Measurements from ENCODE around the gene DCUN1D4.
A peak's percentile ranks its signal among the peaks of the same experiment; 100 is the strongest.

DCUN1D4 gene

DNA sequence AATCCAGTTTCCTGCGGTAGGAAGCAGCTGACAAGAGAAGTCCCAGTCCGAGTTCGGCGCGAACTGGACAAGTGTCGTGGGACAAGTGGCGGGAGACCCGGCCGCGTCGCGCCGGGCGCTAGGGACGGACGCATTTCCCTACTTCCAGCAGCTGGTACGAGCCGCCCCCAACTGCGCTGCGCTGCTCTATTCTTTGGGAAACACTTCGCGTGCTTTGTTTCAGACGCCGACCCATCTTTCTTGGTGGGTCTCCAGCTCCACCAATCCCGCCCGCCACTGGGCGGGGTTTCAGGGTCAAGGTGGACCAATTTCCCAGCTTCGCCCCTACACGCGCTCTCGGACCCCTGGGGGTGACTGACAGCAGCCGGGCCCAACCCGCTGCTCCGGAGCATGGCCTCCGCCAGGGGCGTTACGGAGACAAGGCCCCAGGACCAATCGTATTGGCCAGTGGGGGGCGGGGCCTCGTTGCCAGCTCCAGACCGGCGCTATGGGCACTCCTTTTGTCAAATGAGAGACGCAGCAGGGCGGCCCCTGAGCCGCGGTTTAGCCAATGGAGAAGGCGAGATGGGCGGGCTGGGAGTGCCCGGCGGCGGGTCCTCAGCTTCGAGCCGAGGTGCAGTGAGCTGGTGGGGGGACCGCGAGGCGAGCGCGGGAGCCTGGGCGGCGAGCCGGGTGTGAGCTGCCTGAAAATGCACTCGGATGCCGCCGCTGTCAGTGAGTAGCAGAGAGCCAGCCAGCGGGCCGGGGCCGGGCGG lies at the start of gene DCUN1D4:
Gene DCUN1D4, plus strand, starts transcription at position 600 of the 755 bp plus-strand sequence. Its CDS starts 90 bp downstream, at position 690.
- DNase-seq: peak; percentile 91 to 100 (median 100)

DNA sequence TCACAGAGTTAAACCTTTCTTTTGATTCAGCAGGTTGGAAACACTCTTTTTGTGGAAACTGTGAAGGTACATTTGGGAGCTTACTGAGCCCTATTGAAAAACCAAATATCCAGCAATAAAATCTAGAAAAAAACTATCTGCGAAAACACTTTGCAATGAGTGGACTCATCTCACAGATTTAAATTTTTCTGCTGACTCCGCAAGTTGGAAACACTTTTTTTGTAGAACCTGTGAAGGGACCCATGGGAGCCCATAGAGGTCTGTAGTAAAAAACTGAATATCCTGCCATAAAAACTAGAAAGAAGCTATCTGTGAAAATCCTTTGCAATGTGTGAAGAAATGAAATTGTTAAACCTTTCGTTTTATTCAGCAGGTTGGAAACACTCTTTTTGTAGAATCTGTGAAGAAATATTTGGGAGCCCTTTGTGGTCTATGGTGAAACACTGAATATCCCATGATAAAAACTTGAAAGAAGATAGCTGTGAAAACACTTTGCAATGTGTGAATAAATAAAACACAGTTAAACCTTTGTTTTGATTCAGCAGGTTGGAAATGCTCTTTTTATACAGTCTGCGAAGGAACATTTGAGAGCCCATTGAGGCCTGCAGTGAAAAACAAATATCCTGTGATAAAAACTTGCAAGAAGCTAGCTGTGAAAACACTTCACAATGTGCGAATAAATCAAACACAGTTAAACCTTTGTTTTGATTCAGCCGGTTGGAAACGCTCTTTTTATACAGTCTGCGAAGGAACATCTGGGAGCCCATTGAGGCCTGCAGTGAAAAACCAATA lies 22.3 kb upstream of the DCUN1D4 start:
- DNase-seq: no peak

DNA sequence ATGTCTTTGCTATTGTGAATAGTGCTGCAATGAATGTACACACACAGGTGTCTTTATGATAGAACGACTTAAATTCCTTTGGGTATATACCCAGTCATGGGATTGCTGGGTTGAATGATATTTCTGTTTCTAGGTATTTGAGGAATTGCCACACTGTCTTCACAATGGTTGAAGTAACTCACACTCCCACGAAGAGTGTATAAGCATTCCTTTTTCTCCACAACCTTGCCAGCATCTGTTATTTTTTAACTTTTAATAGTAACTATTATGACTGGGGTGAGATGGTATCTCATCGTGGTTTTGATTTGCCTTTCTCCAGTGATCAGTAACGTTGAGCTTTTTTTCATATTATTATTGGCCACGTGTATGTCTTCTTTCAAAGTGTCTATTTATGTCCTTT lies 17.6 kb upstream of the DCUN1D4 start:
- DNase-seq: no peak

DNA sequence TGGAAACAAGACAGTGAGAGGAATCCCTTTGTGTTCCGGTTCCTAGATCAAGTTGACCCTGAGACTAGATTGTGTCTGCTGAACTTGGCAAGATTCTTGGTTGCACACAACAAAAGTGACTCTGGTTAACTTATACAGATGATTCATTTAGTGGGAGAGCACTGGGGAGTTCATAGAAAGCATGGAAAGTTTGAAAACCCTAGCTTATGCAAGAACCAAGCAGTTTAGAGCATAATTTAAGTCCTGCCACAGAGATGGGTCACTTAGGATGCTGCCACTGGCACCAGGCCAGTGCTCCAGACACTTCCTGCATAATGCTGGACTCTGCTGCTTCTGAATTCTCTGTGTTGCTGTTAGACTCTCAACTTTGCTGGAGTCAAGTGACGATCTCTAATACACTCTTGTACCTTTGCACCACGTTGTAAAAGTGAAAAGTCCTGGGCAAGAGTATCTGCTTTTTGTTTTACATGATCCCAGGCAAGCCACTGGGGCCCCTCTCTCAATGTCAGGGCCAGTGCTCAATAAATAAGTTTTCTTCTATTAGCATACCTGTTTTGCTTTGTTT lies 12.7 kb upstream of the DCUN1D4 start:
- DNase-seq: no peak

DNA sequence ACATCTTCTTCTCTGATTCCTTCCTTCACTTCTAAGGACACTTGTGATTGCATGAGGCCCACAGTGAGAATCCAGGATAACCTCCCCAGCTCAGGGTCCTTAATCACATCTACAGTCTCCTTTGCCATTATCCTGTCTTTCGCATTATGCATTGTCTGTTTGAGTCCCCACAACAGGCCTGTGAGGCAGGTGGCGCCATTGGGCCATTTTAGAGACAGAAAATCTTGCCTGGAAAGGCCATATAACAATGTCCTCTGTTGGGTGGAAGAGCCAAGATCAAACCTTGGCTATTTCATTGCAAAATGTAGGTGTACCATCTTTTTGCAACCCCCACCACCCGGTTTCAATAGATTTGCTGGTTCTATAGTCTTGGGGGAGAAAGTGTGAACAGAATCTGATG lies 11.8 kb upstream of the DCUN1D4 start:
- peak in 29 of 58 donors; percentile 6 to 57 (median 22) for DNase-seq

DNA sequence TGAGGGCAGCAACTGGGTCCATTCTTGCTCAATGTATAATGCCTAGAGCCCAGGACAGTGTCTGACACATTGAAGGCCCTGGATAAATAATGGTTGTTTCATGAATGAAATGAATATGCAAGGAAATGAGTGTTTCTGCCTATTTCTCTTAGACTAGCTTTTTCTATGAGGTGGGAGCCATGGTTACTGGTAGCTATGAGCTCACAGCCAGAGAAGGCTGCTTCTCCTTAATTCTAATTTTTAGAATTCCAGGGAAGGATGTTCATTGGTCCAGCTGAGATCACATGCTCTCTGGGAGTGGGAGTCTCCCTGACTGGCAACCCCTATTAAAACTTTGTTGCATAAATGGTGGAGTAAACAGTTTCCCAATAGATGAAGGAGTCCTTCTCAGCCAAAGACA lies 9.7 kb upstream of the DCUN1D4 start:
- no peak for DNase-seq

DNA sequence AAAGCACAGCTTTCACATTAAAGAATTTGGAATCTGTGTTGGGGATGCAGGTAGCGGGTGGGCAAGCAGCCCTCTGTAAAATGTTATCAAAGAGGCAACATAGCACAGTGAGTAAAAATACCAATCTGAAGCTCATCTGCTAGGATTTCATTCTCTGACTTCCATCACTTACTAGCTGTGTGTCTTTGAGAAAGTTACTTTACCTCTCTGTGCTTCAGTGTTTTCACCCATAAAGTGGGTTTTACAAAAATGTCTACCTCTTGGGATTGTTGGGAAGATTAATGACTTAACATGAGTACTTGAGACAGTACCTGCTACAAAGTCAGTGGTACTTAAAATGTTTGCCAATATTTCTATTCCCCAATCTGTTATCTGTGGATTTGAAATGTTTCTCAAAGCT lies 7.9 kb upstream of the DCUN1D4 start:
- DNase-seq: no peak

DNA sequence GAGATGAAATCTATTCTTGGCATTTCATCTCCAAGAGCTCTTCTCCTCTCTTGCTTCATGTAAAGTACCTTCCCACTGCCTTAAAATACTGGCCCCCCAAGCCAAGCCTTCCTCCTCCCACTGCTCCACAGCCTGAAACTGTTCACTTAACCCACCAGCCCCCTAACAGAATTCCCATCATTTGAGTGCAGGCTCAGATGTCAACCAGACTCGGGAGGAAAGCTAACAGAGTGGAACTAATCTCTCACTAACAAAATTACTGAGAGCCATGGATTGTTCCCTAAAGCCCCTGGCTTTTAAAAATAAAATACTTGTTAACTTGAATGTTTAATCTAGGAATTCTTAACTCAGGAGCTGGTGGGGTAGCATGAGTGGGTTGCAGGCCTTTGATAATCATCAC lies 7.1 kb upstream of the DCUN1D4 start:
- no peak for DNase-seq

DNA sequence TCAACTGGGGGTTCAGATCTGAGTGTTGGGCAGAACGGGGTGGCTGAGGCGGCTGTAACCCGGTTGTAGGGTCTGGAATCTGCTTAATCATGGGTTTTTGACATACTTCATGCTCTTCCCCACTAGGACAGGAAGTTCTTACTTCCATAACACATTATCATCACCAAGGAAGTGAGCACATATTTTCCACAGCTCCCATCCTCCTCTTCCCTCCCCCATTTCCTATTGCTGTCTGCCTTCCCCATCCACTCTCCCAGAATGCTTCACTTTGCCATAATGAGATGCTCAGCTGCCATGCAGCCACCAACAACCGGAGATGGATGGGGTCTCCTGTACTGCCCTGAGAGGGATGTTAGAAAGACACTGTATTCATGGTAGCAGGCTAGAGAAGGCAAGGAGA lies 6.4 kb upstream of the DCUN1D4 start:
- no peak for DNase-seq

DNA sequence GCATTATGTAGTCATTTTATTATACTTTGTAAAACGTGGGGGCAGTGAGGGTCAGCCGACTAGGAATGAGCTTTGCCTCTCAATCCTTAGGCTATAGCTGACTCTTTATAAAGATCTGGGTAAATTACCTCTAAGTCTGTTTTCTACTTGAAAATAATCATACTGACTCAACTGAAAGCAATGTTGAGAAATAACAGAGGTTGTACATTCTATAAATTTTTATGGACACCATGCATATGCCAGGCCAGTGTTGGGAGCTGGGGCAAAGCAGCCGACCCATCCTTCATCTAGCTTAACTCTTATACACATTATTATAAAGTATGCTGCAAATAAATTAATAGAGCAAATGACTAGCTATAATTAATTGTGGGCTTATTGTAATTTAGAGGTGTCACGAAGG lies 2.2 kb upstream of the DCUN1D4 start:
- DNase-seq: no peak

DNA sequence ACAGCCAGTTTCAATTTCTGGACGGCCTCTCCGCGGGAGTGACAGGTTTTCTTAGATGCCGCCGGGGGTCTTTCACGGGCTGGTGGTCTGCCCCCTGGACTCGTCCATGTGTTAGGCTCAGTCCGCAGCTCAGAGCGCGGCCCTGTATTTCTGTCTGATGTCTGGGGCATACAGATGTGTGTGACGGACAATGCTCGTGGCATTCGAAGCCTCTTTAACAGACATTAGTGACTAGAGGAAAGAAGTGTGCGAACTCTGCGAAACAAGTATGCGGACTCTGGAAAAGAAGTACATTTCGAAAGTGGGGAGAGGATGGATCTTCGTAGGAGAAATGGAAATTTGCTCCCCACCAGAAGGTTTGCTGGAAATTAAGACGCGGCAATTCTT lies 793 bp upstream of the DCUN1D4 start:
- DNase-seq: peak in 6 of 58 donors; percentile 12 to 57 (median 39)

DNA sequence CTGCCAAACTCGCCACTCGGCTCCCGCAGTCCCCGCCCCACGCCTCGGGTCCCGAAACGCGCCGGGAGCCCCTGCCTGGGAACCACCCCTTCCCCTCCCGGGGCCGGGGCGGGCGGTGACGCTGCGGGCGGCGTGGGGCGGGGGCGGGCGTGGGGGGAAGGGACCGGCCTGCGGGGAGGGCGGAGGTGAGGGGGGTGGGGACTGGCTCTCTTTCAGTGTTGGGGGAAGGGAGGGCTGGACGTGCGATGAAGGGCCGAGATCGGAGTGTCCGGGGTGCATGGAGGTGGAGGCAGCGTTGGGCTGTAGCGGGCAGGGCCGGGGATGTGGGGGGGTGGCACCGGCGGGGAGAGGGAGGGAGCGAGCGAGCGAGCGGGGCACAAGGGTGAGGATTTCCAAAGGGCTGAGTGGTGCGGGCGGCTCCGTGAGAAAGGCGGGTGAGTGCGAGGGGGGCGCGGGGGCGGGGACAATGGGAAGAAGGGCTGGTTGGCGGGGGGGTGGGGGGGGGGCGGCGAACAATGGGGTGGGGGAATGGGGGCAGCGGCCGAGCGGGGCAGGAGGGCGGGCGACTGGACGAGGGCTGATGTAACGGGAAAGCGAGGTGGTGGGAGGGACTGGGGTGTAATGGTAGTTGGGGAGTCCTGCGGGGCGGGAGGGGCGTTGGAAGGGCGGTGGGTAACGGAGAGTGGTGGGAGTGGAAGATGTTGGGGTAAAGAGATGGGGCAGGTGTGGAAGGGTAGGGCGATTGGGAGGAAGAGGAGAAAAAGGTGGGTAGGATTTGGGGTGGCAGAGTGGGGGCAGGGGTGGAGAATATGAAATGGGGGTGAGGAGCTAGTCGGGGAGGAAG lies 578 bp downstream of the DCUN1D4 start:
- DNase-seq: peak in 46 of 58 donors; percentile 32 to 91 (median 78)

DNA sequence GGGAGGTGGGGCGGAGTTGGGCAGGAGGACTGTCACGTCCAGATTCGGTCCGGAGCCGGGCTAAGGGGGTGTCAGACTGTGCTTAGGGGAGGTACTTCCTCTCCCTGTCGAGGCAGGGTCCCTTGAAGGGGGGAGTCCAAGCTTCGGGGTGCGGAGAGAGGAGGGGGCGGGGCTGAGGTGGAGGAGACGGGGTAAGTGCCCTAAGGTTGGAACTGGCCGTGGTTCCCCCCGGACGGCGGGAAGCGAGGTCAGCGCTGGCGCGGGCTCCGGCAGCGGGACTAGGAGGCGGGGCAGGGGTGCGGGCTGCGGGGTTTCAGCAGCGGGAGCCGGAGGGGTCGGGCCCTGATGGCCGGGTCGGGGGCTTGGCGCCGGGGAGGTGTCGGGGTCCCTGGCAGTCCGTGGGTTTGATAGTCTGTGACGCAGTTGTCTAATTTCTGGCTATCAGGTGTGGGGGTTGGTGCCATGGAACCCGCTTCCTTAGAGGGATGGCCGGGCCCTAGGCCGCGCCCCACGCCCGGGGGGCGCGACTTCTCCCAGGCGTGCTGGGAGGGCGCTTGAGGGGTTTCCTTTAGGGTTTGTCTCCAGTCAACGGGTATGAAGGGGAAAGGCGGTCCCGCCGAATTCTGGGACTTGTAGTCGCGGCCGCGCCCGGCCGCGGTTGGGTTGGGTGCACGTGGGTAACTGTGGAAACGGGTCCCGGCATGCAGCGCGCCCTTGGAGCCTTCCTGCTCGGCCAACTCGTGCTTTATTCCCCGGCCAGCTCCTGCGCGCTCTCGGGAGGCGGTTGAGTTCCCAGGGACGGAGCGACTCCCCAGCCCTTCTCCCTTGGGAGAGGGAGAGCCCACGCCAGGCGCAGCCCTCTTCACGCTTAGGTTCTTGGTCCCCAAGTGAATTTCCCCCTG lies 1.5 kb downstream of the DCUN1D4 start:
- peak; percentile 49 to 97 (median 92) for DNase-seq

DNA sequence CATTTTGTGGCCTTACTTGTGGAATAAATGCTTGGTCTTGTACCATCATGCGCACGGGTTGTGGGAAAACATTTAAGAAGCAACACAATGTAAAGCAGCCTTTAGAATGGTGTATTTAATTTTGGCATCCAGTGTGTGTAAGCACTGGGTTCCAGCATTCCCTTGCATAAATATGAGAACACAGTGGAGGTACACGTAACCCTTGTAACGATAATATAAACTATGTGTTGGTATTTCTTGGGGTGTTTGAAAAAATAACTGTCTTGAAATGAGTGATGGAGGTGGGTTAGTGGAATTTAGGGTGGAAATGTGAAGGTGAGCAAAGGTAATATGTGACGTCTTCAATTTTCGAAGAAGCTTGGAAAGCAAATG lies 2.1 kb downstream of the DCUN1D4 start:
- DNase-seq: no peak

DNA sequence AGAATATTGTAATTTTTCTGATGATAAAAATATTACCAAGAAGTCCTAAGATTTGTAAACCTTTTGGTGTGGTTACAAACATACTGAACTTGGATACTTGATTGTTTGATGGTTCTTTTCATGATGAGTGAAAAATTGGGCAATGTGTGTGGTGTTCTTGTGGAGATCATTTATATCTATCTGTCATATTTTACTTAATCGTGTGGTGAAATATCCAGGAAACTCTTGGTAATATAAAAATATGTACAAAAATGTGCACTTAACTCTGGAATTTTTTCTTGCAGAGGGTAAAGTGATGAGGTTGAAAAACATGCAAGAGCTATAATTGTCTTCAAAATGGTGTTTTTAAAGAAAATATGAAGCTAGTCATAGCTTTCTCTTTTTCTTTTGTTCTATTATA lies 2.8 kb downstream of the DCUN1D4 start:
- DNase-seq: no peak

DNA sequence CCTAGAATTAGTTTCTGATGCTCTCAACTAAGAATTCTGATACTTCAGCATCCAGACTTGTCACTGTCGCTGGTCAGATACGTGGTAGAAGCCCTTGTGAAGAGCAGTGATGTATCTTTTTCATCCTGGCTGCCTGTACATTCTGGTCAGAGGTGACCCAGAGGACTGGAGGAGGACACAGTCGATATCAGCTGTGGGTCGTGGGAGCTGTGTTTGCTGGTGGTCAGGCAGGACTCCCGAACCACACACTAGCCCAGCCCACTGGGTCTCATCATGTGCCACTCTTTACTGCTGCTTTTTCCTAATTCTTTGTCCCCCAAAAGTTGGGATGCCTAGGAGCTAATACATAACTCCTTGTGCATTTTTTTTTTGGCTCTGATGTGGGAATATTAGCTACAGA lies 6.5 kb downstream of the DCUN1D4 start:
- no peak for DNase-seq

DNA sequence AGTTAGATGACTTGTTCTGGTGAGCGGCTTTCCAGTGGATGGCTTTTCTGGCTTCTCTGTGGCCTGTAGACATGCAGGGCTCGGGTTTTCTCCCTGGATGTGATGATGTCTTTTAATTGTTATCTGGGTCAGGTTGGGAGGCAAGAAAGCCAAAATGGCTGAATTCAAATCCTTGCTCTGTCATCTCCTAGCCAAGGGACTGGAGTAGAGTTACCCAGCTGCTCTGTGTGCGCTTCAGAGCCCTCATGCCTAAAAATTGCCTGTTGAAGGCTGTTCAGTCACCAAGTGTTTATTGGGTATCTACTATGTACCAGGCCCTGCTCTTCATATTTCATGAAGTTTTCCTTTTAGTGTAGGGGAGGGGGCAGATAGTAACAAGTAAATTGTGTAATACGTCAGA lies 7.3 kb downstream of the DCUN1D4 start:
- DNase-seq: no peak

DNA sequence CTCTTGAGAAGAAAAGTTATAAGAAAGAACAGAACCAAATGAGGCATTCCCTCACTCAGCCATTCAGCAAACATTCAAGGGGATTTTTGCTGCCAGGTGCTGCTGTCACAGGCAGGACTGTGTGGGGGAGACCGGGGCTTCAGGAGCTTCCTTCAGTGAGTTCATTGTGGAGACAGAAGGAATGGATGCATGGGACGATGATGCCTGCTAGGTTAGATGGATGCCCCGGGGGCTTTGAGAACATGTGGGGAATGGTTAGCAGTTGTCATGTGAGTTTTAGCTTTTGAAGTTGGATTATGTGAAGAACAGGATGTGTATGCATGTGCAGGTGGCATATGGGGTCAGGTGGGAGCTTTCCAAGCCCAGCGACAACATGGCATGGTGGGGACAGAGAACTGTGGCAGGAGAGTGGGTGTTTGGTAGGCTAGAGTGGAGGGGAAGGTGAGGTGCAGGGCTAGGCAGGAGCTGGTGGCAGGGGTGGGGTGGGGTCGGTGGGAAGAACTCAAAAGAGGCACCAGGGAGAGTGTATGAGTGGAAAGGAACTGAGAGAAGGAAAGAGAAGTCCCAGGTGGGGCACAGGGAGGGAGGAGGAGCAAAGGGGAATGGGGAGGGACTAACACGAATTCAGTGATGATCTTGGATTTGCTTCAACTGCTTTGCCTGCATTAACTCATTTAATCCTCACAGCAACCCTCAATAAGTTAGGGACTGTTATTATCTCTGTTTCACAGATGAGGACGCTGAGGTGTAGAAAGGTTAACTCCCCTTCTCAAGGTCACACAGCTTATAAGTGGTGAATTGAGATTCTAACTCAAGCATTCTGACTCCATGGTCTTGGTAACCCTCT lies 8.4 kb downstream of the DCUN1D4 start:
- no peak for DNase-seq

DNA sequence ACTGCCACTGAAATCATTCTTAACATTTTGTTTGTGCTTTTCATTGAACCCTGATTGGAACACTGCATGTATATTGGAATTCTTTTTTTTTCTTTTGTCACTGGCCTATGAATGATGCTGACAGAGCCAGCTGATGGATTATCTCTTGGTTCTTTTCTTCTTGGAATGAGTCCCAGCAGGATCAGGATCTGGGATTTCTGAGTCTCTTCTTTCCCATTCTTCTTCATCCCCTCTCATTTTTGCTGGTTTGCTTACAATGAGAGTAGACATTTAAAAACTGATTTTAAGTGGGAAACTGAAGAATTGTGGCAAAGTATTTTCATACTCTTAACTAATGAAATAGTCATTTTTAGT lies 9.0 kb downstream of the DCUN1D4 start:
- DNase-seq: no peak
